ENCODE measurements around the gene MFSD2A.
"Not testable (repeated sequence)": the region's sequence is repeated elsewhere in the genome, so short reads cannot be mapped to it uniquely, and the experiment has no call there.

MFSD2A gene

DNA sequence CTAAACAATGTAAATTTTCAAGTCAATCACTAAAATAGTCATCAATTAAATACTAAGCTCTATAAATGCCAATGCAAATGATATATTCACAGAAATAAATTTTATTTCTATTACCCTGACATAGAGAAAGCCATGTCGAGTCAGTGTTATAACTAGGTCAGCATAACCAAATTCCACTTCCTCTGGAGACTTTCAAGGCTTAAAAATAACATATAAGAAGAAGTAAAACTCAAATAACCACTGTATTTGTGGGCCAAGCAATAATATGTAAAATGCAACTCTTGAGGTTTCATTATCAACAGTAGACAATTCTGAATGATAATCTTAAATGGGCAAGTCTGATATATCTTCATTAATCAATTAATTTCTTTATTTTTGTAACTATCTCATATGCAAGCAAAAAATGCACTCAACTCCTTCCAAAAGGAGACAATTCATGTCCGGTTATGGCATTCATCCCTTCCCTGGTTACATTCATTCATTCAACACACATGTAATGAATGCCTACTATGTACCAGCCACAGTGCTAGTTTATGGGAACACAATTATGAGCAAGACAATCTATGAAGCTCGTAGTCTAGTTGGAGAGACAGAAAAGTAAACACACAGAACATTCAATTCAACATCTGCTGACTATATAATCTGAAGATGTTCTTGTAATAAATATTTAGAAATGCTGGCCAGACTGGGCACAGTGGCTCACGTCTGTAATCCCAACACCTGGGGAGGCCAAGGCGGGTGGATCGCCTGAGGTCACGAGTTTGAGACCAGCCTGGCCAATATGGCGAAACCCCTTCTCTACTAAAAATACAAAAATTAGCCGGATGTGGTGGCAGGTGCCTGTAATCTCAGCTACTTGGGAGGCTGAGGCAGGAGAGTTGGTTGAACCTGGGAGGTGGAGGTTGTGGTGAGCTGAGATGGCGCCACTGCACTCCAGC, 48.5 kb downstream of the MFSD2A start:
- no peak for DNase-seq

DNA sequence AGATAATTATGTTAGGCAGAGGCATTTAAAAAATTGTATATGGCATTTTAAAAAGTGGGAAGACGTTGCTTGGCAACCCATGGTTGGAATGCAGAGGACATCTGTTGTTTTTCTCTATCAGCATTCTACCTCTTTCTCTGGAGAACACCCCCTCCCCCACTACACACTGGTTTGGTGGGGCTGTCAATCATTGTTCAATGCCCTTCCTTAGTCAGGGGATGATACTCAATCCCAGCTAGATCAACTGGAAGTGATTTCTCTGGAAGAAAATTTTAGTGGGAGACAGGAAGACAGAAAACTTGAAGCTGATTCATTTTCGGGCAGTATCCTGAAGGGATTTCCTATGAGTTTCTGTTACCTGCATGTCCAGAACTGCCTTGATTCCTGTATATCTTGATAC, 49.9 kb downstream of the MFSD2A start:
- DNase-seq: peak; percentile 22

DNA sequence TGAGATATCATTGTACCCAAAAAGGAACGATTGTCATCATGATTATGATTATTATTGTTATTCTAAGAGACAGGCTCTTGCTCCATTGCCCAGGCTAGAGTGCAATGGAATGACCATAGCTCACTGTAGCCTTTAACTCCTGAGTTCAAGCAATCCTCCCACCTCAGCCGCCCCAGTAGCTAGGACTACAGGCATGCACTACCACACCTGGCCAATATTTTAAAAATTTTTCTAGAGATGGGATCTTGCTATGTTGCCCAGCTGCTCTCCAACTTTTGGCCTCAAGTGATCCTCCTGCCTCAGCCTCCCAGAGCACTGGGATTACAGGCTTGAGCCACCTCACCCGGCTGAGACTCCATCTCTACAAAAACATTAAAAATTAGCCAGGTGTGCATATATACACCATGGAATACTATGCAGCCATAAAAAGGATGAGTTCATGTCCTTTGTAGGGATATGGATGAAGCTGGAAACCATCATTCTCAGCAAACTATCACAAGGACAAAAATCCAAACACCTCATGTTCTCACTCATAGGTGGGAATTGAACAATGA, 52.6 kb downstream of the MFSD2A start:
- not testable (repeated sequence) for DNase-seq

DNA sequence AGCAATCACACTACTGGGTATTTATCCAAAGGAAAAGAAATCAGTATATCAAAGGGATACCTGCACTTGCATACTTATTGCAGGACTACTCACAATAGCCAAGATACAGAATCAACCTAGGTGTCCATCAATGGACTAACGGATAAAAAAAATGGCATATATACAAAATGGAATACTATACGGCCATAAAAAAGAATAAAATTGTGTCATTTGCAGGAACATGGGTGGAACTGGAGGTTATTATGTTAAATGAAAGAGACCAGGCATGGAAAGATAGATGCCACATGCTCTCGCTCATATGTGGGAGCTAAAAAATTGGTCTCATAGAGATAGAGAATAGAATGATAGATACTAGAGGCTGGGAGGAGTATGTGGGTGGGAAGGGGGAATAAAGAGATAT, 56.3 kb downstream of the MFSD2A start:
- DNase-seq: no peak

DNA sequence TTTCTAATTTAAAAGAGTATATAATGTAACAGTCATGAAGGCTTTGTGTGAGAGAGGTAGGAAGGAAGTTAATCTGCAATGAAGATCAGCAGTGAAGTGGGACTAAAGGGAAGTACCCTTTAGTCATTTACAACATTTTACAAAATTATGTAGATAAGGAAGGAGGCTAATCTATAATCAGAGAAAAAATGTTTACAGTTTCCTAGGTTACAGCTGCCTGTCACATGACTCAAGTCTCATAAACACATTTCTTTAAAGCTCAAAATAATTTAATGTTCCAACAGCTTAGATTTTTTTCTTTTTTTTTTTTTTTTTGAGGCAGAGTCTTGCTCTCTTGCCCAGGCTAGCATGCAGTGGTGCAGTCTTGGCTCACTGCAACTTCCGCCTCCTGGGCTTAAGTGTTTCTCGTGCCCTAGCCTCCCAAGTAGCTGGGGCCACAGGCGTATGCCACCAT, 59.3 kb downstream of the MFSD2A start:
- peak; percentile 10 for DNase-seq

DNA sequence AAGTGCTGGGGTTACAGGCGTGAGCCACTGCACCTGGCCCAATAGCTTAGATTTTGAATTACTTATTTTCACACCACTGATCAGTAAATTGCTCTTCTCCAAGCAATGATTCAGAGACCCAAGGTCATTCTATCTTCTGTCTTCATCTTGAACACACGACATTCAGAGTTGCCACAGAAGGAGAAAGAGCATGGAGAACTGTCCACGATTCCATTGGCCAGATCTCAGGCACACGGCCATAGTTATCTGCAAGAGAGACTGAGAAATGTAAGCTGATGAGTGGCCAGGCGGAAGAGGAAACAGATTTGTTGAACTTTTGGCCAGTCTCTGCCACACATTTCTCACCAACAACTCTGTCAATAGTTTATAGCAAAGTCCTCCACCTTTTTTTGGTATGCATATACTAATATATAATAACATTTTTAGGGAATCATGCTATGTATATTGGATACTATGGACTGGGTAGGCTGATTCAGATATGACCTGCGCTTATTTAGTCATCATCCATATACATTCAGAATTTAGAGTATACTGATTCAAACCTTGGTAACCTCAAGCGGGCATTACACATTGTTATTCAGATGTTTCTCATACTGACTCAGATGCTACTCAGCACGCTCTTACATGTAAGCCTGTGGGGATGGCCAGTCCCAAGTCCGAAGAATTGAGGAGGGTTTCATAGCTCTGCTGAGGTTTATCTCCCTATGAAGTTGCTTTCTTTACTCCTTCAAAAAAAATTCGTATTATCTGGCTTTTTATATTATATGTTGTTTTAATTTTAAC, 60.1 kb downstream of the MFSD2A start:
- DNase-seq: peak; percentile 95

DNA sequence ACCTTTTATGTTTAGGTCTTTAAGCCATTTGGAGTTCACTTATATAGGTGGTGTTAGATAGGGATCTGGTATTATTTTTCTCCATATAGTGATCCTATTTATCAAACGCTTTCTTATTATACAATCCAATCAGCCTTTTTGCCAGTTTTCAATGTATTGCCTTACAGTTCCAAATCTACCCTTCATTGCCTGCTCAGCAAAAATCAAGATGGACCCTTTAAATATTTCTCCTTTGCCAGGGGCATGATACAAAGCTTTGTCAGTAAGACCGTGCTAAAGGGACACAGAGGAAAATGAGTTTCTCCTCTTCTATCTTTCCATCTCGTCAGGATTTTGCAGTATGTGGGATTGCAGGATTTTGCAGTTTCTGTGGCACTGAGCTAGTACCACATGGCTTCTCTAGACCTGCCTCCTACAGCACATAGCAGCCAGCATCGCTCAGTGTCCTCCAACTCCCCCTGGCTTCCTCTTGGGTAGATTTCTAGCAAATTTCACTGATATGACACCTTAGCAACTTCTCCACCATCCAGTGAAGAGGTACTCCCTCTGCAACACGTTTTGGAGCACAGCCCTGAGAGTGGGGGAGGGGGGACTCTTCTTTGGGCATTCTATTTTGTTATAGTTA, 63.1 kb downstream of the MFSD2A start:
- DNase-seq: no peak
